Naive thymus-derived CD4-positive, alpha-beta T cell (primary cell): ENCODE data around the gene C1QTNF1. TPM values are rescaled to one million over a fixed set of nuclear protein-coding genes. Genes with fewer than 3 reads are reported as not detected.

Experiments used
- ATAC-seq: fragments of 150-1000 bp; cut with Tn5 transposase; 2 replicates; pipeline ENCODE4 v1.10.0; 2021; ENCODE audit warnings: mild to moderate bottlenecking, moderate library complexity
- CTCF ChIA-PET: fragments of 350-600 bp; sonication (Branson Sonifier 250); formaldehyde crosslinking; loops from one replicate; lab custom pipeline; 2021; ENCODE audit warnings: antibody characterized with exemption; lab: Charles Lee
- POLR2A ChIA-PET: fragments of 350-600 bp; sonication (Branson Sonifier 250); formaldehyde crosslinking; loops from one replicate; lab custom pipeline; 2021; ENCODE audit warnings: antibody characterized with exemption, inconsistent platforms; lab: Charles Lee
- DNase-seq, 9 donors: peaks; one replicate each; pipeline versions ENCODE4 v3.0.0 to v3.0.0-alpha.2; 2020 to 2022; ENCODE audit warnings: mixed read lengths in 1 of 9
- H3K27ac ChIP-seq: one replicate; pipeline ENCODE4 v1.7.0; 2013; ENCODE audit warnings: mild to moderate bottlenecking, low read depth, low read length, moderate library complexity
- H3K27me3 ChIP-seq, 2 donors: one replicate each; pipeline ENCODE4 v1.7.0; 2013; ENCODE audit warnings: low read length in 2 of 2, mild to moderate bottlenecking in 2 of 2, moderate library complexity in 2 of 2; ENCODE audit not compliant: control insufficient read depth in 2 of 2, insufficient read depth in 2 of 2
- H3K36me3 ChIP-seq, 3 experiments: 1 replicate in 2 of 3; 2 replicates in 1 of 3; pipeline ENCODE4 v1.7.0; 2013; ENCODE audit warnings: low read length in 3 of 3, mild to moderate bottlenecking in 3 of 3, moderate library complexity in 1 of 3; ENCODE audit not compliant: insufficient read depth in 3 of 3, control insufficient read depth in 2 of 3
- H3K4me1 ChIP-seq, 2 donors: one replicate each; pipeline ENCODE4 v1.7.0; 2013; ENCODE audit warnings: low read length in 2 of 2, mild to moderate bottlenecking in 2 of 2, moderate library complexity in 1 of 2; ENCODE audit not compliant: control insufficient read depth in 2 of 2, insufficient read depth in 2 of 2
- H3K4me3 ChIP-seq: 2 replicates; pipeline ENCODE4 v1.7.0; 2013; ENCODE audit warnings: mild to moderate bottlenecking, low read length
- H3K9me3 ChIP-seq, 3 experiments: 1 replicate in 2 of 3; 2 replicates in 1 of 3; pipeline ENCODE4 v1.7.0; 2013; ENCODE audit warnings: low read length in 3 of 3; ENCODE audit not compliant: control insufficient read depth in 2 of 3
- H3K27ac Mint-ChIP-seq, 9 donors: one replicate each; pipeline ENCODE4 v1.8.0; 2020 to 2022; ENCODE audit warnings: mixed read lengths in 9 of 9, mild to moderate bottlenecking in 8 of 9, moderate library complexity in 5 of 9, inconsistent platforms in 2 of 9
- H3K27me3 Mint-ChIP-seq, 5 donors: one replicate each; pipeline ENCODE4 v1.8.0; 2021 to 2022; ENCODE audit warnings: mixed read lengths in 5 of 5, mild to moderate bottlenecking in 1 of 5
- H3K36me3 Mint-ChIP-seq, 5 donors: one replicate each; pipeline ENCODE4 v1.8.0; 2020 to 2022; ENCODE audit warnings: mixed read lengths in 5 of 5, mild to moderate bottlenecking in 3 of 5, inconsistent platforms in 1 of 5
- H3K4me1 Mint-ChIP-seq, 7 donors: one replicate each; pipeline ENCODE4 v1.8.0; 2020 to 2022; ENCODE audit warnings: mixed read lengths in 7 of 7, mild to moderate bottlenecking in 3 of 7, inconsistent platforms in 1 of 7
- H3K4me3 Mint-ChIP-seq, 10 donors: one replicate each; pipeline ENCODE4 v1.8.0; 2020 to 2022; ENCODE audit warnings: mild to moderate bottlenecking in 10 of 10, mixed read lengths in 10 of 10, moderate library complexity in 6 of 10, inconsistent platforms in 2 of 10
- H3K9me3 Mint-ChIP-seq, 11 donors: one replicate each; pipeline ENCODE4 v1.8.0; 2020 to 2022; ENCODE audit warnings: mixed read lengths in 11 of 11, mild to moderate bottlenecking in 4 of 11, inconsistent platforms in 1 of 11, moderate library complexity in 1 of 11
- intact Hi-C, 2 donors: fragments of 100-400 bp; cut with micrococcal nuclease; formaldehyde crosslinking; loops; one replicate each; pipeline ENCODE4 v1.15.1; 2023
- polyA plus RNA-seq, 2 donors: library from polyadenylated mRNA; unstranded; fragments of 300-500 nt; fragmentation: Illumina TruSeq; gene quantifications; one replicate each; pipeline ENCODE4 v1.2.3, GENCODE V29; 2021
- total RNA-seq, 6 experiments: library from RNA in 5 of 6; stranded (reverse) in 5 of 6; gene quantifications; 1 replicate in 5 of 6; 2 replicates in 1 of 6; pipeline ENCODE4 v1.2.3 and lab custom pipeline; 2021 to 2026

Gene C1QTNF1
- total and polyA plus RNA-seq, 7 experiments from 2014 or later = 0.10 TPM; not detected in 6

GRCh38 chr17:79039171-79039570 lies 15.2 kb downstream of the C1QTNF1 start:
- no peak for ATAC-seq
- no peak for DNase-seq
- ChIA-PET POLR2A (no interaction called here), CTCF (no interaction called here)
- H3K4me1 ChIP-seq = no peaks in the 10 kb centered on the region
- H3K27ac ChIP-seq = no peak overlapping the region
- no peak overlapping the region for H3K27ac Mint-ChIP-seq
- H3K27me3 Mint-ChIP-seq = peaks cover 0 to 11% (median 2%) of the 10 kb centered on the region in 5 donors
- no peaks in the 10 kb centered on the region for H3K9me3 ChIP-seq
- no peak overlapping the region for H3K4me3 Mint-ChIP-seq
- H3K4me3 ChIP-seq = no peak overlapping the region
- no peaks in the 10 kb centered on the region for H3K36me3 ChIP-seq
- H3K4me1 Mint-ChIP-seq = no peaks in the 10 kb centered on the region
- H3K36me3 Mint-ChIP-seq = no peaks in the 10 kb centered on the region
- H3K27me3 ChIP-seq = no peaks in the 10 kb centered on the region
- H3K9me3 Mint-ChIP-seq = peaks cover 0 to 9% (median 0%) of the 10 kb centered on the region in 11 donors
- intact Hi-C loops = no loop called here

DNA sequence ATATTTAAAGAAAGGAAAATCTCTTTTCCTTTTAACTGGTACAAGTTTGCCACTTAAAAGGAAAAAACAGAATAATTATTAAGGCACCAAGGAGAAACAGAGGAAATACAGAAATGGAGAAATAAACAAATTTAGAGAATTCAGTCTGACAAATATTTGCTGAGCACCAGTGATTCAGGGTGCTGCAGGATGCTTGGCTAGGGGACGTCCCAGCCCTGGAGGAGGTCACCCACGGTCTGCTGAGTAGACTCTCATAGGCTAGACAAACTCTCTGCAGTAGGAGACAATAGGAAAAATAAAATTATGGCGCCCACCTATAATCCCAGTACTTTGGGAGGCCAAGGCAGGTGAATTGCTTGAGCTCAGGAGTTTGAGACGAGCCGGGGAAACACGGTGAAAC lies 15.9 kb downstream of the C1QTNF1 start:
- H3K27me3 Mint-ChIP-seq = peaks cover under 1 to 13% (median 4%) of the 10 kb centered on the region in 5 donors

DNA sequence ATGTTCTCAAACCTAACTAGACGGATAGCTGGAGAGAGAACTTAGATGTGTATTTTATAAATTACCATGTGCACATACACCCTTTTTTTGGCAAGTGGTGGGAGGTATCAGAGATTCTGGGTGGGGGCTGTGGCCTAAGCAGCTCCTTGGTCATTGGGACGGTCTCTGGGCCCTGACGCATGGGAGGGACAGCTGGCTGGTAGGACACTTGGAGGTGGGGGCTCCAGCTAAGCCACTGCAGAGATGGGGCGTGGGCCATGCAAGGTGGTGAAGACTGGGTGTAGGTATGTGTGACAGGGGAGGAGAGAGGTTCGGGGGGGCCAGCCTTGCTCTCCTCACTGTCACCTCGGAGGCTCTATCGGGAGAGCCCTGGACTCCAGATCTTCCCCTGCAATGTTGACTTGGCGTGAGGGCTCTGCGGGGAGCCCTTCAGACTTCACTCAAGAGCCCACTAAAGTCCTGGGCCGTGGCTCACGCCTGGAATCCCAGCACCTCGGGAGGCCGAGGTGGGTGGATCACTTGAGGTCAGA lies 17.1 kb downstream of the C1QTNF1 start:
- Histone ChIP-seq H3K27ac (no peak overlapping the region), H3K4me3 (no peak overlapping the region), H3K27me3 (no peaks in the 10 kb centered on the region), H3K4me1 (no peaks in the 10 kb centered on the region), H3K9me3 (no peaks in the 10 kb centered on the region), H3K36me3 (no peaks in the 10 kb centered on the region)
- Mint-ChIP-seq H3K27ac (no peak overlapping the region), H3K27me3 (peaks cover 4 to 14% (median 11%) of the 10 kb centered on the region in 5 donors), H3K4me3 (no peak overlapping the region), H3K36me3 (no peaks in the 10 kb centered on the region), H3K4me1 (peaks cover 0 to 9% (median 5%) of the 10 kb centered on the region in 7 donors), H3K9me3 (peaks cover 0 to 9% (median 0%) of the 10 kb centered on the region in 11 donors)
- DNase-seq (no peak), ATAC-seq (no peak)
- ChIA-PET POLR2A (interaction anchor here (0.7 kb wide), 1 partner anchor 9 kb away, joined by 3 read pairs; no protein-coding TSS in a partner anchor), CTCF (interaction anchor here (0.6 to 1.6 kb wide), 4 partner anchors 19 to 415 kb away, joined by 3 to 9 read pairs (median 4); no protein-coding TSS in a partner anchor)
- intact Hi-C loops = no loop called here

More for the DNA sequence above, 15.9 kb downstream of the C1QTNF1 start:
- DNase-seq (no peak), ATAC-seq (no peak)
- Mint-ChIP-seq H3K4me1 (peaks cover 0 to under 1% (median 0%) of the 10 kb centered on the region in 7 donors), H3K9me3 (peaks cover 0 to 9% (median 0%) of the 10 kb centered on the region in 11 donors), H3K27ac (no peak overlapping the region), H3K36me3 (no peaks in the 10 kb centered on the region), H3K4me3 (no peak overlapping the region)
- H3K4me3 ChIP-seq = no peak overlapping the region
- H3K36me3 ChIP-seq = no peaks in the 10 kb centered on the region
- POLR2A ChIA-PET = interaction anchor here (0.6 kb wide), 1 partner anchor 48 kb away, joined by 3 read pairs; no protein-coding TSS in a partner anchor
- H3K9me3 ChIP-seq = no peaks in the 10 kb centered on the region
- intact Hi-C loops = no loop called here
- CTCF ChIA-PET = no interaction called here
- no peak overlapping the region for H3K27ac ChIP-seq
- no peaks in the 10 kb centered on the region for H3K4me1 ChIP-seq
- no peaks in the 10 kb centered on the region for H3K27me3 ChIP-seq

- CTCF ChIA-PET = interaction anchor here (0.7 to 1.6 kb wide), 5 partner anchors 9 to 55 kb away, joined by 3 to 5 read pairs (median 3); no protein-coding TSS in a partner anchor
Measured at GRCh38 chr17:79041723-79042420, 17.9 kb downstream of the C1QTNF1 start.

GRCh38 chr17:79042421-79043190 lies 18.6 kb downstream of the C1QTNF1 start:
- intact Hi-C loops = loop anchor here (1.0 kb wide), 3 partner anchors 23 to 56 kb away; no protein-coding TSS in a partner anchor

More at GRCh38 chr17:79041723-79042420, 17.9 kb downstream of the C1QTNF1 start:
- Mint-ChIP-seq H3K27me3 (peaks cover 4 to 14% (median 12%) of the 10 kb centered on the region in 5 donors), H3K27ac (no peak overlapping the region), H3K4me1 (peaks cover 0 to 9% (median 5%) of the 10 kb centered on the region in 7 donors), H3K9me3 (peaks cover 0 to 9% (median 0%) of the 10 kb centered on the region in 11 donors), H3K4me3 (no peak overlapping the region), H3K36me3 (no peaks in the 10 kb centered on the region)
- Histone ChIP-seq H3K27ac (no peak overlapping the region), H3K4me3 (no peak overlapping the region), H3K36me3 (no peaks in the 10 kb centered on the region), H3K4me1 (no peaks in the 10 kb centered on the region), H3K27me3 (no peaks in the 10 kb centered on the region), H3K9me3 (no peaks in the 10 kb centered on the region)
- DNase-seq (no peak), ATAC-seq (no peak)
- POLR2A ChIA-PET = interaction anchor here (0.7 kb wide), 1 partner anchor 10 kb away, joined by 3 read pairs; no protein-coding TSS in a partner anchor
- intact Hi-C loops = loop anchor here (1.0 kb wide), 3 partner anchors 23 to 56 kb away; no protein-coding TSS in a partner anchor

More at GRCh38 chr17:79042421-79043190, 18.6 kb downstream of the C1QTNF1 start:
- Histone ChIP-seq H3K4me3 (no peak overlapping the region), H3K9me3 (no peaks in the 10 kb centered on the region), H3K27ac (no peak overlapping the region), H3K4me1 (no peaks in the 10 kb centered on the region), H3K36me3 (no peaks in the 10 kb centered on the region), H3K27me3 (no peaks in the 10 kb centered on the region)
- Mint-ChIP-seq H3K27ac (peak overlapping the region in 1 of 9 donors; percentile 15), H3K4me1 (peaks cover 0 to 9% (median 5%) of the 10 kb centered on the region in 7 donors), H3K36me3 (no peaks in the 10 kb centered on the region), H3K9me3 (peaks cover 0 to 9% (median 0%) of the 10 kb centered on the region in 11 donors), H3K27me3 (peaks cover 4 to 14% (median 12%) of the 10 kb centered on the region in 5 donors), H3K4me3 (no peak overlapping the region)
- ChIA-PET POLR2A (no interaction called here), CTCF (interaction anchor here (0.7 to 1.6 kb wide), 5 partner anchors 9 to 56 kb away, joined by 3 to 5 read pairs (median 3); no protein-coding TSS in a partner anchor)
- peak; percentile 52 for ATAC-seq
- peak; percentile 36 to 70 (median 54) for DNase-seq
